ENCODE results near the gene ZNF878.

ZNF878 gene

DNA sequence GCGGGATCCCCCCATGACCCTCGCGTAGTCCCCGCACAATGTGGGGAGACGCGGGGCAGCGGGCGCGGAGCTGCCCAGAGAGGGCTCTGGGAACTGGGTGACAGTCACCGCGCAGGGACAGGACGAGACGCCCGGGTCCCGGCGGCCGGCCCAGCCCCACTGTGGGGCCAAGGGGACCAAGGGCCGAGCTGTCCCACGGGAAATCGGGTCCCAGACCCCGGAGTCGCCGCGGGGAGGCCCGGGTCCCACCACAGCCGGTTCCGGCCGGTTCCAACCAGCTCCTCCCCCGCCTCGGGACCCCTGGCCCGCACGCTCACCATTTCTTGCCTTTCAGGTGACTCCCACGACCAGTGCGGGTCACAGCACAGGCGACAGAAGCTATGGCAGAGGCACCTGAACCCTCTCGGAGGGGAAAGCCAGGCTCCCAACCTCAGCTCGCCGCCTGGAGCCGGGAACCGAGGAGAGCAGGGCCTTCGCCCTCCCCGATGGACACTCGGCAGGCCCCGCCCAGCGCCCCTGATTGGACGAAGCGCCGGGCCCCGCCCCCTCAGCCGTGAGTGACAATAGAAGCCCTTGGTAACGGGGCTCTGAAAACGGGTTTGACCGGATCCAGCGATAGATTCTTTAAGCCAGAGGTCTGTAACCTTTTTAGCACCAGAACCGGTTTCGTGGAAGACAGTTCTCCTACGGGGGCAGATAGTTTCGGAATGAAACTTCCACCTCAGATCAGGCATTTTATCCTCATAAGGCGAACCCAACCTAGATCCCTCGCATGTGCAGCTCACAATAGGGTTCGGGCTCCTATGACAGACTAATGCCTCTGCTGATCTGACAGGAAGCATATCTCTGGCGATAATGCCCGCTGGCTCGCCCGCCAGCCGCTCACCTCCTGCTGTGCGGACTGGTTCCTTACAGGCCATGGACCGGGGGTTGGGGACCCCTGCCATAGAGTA is 17.3 kb downstream of the ZNF878 start, which contains the start of gene ZNF433:
Gene ZNF433 (minus strand): TSS at position 460 of the 953 bp plus-strand sequence. CDS start 140 bp downstream, at position 320.
- DNase-seq (ENCODE audit: low read depth in 3 of 3) = peak; percentile 51 to 59 (median 54)

DNA sequence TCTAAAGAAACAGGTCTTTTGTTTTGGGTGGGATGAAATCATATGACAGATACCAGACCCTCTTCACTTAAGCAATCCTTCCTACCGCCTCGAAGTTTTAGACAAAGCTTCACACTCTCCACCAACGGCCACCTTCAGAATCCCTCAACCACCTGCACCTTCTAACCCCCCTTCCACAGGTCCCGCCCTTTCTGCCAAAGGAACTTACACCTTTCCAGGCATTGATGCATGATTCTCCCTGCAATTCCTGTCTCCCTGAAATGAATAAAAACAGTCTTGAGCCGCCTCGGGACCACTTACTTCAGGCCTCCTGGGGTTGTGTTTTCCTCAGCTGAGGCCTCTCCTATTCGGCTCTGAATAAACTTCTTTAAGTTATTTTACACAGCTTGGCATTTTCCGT is 18.1 kb downstream of the ZNF878 start:
- no peak for DNase-seq (ENCODE audit: low read depth in 3 of 3)

DNA sequence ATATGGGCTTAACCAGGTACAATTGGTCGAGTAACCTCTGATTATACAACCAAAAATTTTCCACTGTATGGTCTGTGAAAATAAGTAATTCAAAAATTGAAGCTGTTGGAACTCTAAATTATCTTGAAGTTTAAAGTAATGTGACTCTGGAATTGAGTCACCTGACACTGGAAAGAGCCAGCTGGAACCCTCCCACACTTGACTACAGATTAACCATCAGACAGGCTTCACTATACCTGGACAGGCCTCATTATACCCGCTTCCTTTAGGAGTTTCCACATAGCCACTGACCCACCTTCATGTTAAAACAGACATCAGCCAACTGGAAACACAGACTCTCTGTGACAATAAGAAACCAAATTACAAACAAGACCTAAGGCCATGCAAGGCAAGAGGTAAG is 18.6 kb downstream of the ZNF878 start:
- no peak for DNase-seq (ENCODE audit: low read depth in 3 of 3)

DNA sequence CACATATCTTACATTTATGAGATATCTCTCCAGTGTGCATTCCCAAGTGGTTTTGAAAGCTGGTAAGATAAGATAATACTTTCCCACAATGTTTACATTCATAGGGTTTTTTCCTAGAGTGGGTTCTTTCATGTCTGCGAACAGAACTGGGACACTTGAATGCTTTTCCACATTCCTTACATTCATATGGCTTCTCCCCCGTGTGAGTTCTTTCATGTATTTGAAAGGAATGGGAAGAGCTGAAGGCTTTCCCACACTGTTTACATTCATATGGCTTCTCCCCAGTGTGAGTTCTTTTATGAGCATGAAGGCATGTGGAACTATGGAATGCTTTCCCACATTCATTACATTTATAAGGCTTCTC is 37.0 kb downstream of the ZNF878 start:
- no peak for DNase-seq (ENCODE audit: low read depth in 3 of 3)

DNA sequence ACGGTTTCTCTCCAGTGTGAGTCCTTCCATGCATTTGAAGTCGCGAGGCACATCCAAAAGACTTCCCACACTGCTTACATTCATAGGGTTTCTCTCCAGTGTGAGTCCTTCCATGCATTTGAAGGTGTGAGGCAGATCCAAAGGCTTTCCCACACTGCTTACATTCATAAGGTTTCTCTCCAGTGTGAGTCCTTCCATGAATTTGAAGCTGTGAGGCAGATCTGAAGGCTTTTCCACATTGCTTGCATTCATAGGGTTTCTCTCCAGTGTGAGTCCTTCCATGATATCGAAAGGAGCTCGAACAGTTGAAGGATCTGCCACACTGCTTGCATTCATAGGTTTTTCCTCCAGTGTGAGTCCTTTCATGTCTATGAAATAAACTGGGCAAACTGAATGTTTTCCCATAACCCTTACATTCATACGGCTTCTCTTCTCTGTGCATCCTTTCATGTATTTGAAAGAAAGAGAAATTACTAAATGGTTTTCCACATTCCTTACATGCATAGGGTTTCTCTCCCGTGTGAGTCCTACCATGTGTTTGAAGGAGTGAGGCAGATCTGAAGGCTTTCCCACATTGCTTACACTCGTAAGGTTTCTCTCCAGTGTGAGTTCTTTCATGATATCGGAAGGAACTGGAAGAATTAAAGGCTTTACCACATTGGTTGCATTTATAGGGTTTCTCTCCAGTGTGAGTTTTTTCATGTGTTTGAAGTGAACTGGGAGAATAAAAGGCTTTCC is 37.6 kb downstream of the ZNF878 start:
- DNase-seq (ENCODE audit: low read depth in 3 of 3) = no peak

DNA sequence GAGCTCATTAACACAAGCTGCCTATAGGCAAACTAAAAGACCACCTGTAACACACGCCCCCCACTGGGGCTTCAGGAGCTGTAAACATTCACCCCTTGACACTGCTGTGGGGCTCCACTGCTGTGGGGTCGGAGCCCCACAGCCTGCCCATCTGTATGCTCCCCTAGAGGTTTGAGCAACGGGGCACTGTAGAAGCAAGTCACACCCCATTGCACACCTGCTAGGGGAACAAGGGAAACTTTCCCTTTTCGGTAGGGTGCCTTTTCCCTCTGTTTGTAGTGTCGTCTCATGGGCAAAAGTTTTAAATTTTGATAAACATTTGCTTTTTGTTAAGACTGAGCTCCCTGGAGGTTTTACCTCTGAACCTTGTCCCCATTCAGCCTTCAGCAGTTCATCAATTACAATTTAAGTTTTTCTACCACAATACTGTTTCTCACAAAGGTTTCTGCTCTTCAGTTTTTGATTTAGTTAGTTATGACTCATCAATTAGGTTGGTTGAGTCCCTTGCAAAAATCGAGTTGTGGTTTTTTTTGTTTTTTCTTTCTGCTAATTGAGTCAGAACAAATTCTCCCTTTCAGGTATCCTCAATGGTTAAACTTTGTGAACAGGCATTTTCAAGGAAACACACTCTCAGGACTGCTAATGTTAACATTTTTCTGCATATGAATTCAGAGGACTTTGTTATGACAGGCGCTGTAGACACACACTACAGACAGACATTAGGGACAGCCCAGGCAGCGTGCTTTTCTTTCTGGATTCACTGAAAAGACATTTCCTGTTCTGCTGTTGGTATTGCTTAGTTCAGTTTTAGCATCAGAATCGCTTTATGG is 52.4 kb downstream of the ZNF878 start:
- DNase-seq (ENCODE audit: low read depth in 3 of 3) = no peak

DNA sequence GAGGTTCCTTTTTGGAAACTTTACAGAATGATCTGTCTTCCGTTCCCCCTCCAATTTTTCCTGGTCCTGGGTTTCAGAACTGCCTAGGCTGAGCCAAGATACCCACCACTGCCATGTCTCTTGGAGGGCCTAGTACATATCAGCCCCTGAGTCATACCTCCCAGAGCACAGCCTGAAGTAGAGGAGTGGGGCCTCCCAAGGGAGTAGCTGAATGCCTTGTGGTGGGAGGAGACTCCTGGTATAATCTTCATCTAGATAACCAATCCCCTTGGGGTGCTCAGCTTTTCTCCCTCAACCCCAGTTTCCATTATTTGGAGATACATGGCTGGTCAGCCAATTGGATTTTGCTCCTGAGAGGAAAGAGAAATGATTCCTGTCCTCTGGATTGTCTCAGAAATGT is 57.6 kb downstream of the ZNF878 start:
- no peak for DNase-seq (ENCODE audit: low read depth in 3 of 3)
